Psoas muscle (tissue), 8 donors: ENCODE measurements around the gene ZNF48. TPM values are rescaled to one million over a fixed set of nuclear protein-coding genes. Genes with fewer than 3 reads are reported as not detected.
"Not testable (repeated sequence)": the region's sequence is repeated elsewhere in the genome, so short reads cannot be mapped to it uniquely, and the experiment has no call there.

Experiments used
- ATAC-seq, 4 donors: fragments of 200-7000 bp; cut with Tn5 transposase; one replicate each; pipeline ENCODE4 v1.9.1; 2020; ENCODE audit warnings: moderate library complexity in 3 of 4, mild to moderate bottlenecking in 2 of 4
- DNase-seq, 2 donors: peaks; one replicate each; pipeline ENCODE4 v3.0.0-alpha.2; 2020
- H3K27ac ChIP-seq: fragments of 200-600 bp; one replicate; pipeline ENCODE4 v1.8.0; 2022
- H3K27me3 ChIP-seq, 3 donors: fragments of 200-600 bp in 1 of 3; one replicate each; pipeline versions ENCODE4 v1.6.1 to v1.8.0; 2013 to 2022; ENCODE audit warnings: low read length in 2 of 3, mild to moderate bottlenecking in 2 of 3, moderate library complexity in 1 of 3; ENCODE audit not compliant: insufficient read depth in 3 of 3
- H3K36me3 ChIP-seq, 2 donors: fragments of 200-600 bp in 1 of 2; one replicate each; pipeline versions ENCODE4 v1.6.1 to v1.8.0; 2013 to 2022; ENCODE audit warnings: low read depth in 1 of 2, mild to moderate bottlenecking in 1 of 2, moderate library complexity in 1 of 2; ENCODE audit not compliant: insufficient read depth in 1 of 2
- H3K4me1 ChIP-seq: fragments of 200-600 bp; one replicate; pipeline ENCODE4 v1.8.0; 2022
- H3K4me3 ChIP-seq: fragments of 200-600 bp; one replicate; pipeline ENCODE4 v1.8.0; 2022; ENCODE audit warnings: mild to moderate bottlenecking
- H3K9me3 ChIP-seq: fragments of 200-600 bp; one replicate; pipeline ENCODE4 v1.8.0; 2022
- WGBS, 3 donors: extraction: QIAGEN DNeasy Blood & Tissue Kit; methylation state at CpG; one replicate each; pipeline versions ENCODE4 v1.1.6 to v1.1.7; 2013; 5-methylcytosine and 5-hydroxymethylcytosine counted together
- intact Hi-C, 2 donors: fragments of 100-400 bp; cut with DNase I; formaldehyde crosslinking; loops; one replicate each; pipeline versions ENCODE4 v1.11.0 to v1.14.2; 2022
- polyA plus RNA-seq, 3 donors: library from polyadenylated mRNA; stranded (reverse); fragments of 200-250 nt; gene quantifications; one replicate each; pipeline ENCODE4 v1.2.3, GENCODE V29; 2013
- total RNA-seq, 4 donors: library from RNA; stranded (reverse); fragmentation: NEBNext Ultra II Directional in 2 of 4; extraction: Animal tissue kit (Norgen Biotek cat#: 25700) in 2 of 4; gene quantifications; one replicate each; pipeline versions ENCODE4 v1.2.1 to v1.2.4, GENCODE V29; 2021 to 2023
- TF ChIP-seq, protein P1 (sequence below): fragments of 200-600 bp; IDR thresholded peaks from one replicate; pipeline ENCODE4 v1.8.0; 2022; ENCODE audit warnings: antibody characterized with exemption
- donor health status: healthy with polysubstance abuse.
- donor health status: DM: no; HTN: no; CAD: no; lungs with moderate emphysema.
- donor health status: Bipolar disorder and iron deficiency.
- donor health status: healthy.
- donor health status: DM: yes; HTN: yes; CAD: no.
- donor health status: DM: no; HTN: no; CAD: no.
- donor health status: DM: no; HTN: no; CAD: no.
- donor health status: DM: yes; HTN: yes; CAD: no.

ZNF48 gene
- total and polyA plus RNA-seq, 7 donors: 2.3 to 7.8 (median 5.2) TPM

DNA sequence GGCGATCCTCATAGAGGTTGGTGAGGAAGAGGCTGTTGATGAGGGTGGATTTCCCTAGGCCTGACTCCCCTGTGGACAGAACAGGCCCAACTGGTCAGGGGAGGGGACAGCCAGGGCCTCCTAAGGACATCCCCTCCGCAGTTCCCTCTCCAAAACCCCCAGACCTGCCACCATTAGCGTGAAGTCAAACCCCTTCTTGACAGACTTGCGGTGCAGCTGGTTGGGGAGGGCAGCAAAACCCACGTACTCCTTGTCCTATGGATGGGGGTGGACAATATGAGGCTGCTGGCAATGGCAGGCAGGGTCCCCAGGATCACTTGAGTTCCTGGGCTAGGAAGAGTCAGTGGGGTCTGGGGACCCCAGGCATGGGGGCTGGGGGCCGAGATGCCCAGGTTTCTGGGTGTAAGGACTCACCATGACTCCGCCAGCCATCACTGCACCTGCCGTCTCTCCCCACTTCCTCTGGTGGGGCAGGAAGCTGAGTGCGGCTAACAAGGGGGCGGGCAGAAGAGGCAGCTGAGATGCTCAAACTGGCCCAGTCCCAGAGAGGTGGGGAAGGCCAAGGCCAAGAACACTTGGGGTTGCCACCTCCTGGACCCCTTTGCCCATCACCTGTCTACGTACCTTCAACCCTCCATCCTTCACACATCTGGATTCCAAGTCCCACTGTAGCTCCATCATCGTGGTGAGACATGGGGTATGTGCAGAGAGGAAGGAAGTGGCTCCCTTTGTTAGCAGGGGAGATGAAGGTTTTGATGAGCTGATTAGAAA, 12.9 kb upstream of the ZNF48 start, which contains the start of gene SEPTIN1:
SEPTIN1 (minus strand) TSS at position 451 of the 771 bp plus-strand sequence; CDS start at position 432, 19 bp downstream.
- WGBS, 3 donors: 42 to 57% (median 45%) methylated on average over 12 of the region's 12 CpGs
- H3K27ac ChIP-seq: peak within 1 kb of the TSS; percentile 32
- H3K36me3 ChIP-seq: no peaks in the 10 kb centered on the region
- peaks cover 12% of the 10 kb centered on the region for H3K4me1 ChIP-seq
- H3K9me3 ChIP-seq: no peaks in the 10 kb centered on the region
- no peak within 1 kb of the TSS for H3K4me3 ChIP-seq
- intact Hi-C loops: no loop called here
- H3K27me3 ChIP-seq: no peaks in the 10 kb centered on the region
- TF ChIP-seq, protein P1, sequence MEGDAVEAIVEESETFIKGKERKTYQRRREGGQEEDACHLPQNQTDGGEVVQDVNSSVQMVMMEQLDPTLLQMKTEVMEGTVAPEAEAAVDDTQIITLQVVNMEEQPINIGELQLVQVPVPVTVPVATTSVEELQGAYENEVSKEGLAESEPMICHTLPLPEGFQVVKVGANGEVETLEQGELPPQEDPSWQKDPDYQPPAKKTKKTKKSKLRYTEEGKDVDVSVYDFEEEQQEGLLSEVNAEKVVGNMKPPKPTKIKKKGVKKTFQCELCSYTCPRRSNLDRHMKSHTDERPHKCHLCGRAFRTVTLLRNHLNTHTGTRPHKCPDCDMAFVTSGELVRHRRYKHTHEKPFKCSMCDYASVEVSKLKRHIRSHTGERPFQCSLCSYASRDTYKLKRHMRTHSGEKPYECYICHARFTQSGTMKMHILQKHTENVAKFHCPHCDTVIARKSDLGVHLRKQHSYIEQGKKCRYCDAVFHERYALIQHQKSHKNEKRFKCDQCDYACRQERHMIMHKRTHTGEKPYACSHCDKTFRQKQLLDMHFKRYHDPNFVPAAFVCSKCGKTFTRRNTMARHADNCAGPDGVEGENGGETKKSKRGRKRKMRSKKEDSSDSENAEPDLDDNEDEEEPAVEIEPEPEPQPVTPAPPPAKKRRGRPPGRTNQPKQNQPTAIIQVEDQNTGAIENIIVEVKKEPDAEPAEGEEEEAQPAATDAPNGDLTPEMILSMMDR: no peak
- DNase-seq (no peak), ATAC-seq (no peak)

- no peaks in the 10 kb centered on the region for H3K27me3 ChIP-seq
- H3K4me1 ChIP-seq: peaks cover 6% of the 10 kb centered on the region
- ATAC-seq: no peak
- H3K9me3 ChIP-seq: no peaks in the 10 kb centered on the region
- H3K4me3 ChIP-seq: no peak overlapping the region
- DNase-seq: no peak
- no peak overlapping the region for H3K27ac ChIP-seq
- no peaks in the 10 kb centered on the region for H3K36me3 ChIP-seq
- intact Hi-C loops: no loop called here
- 27 to 35% (median 33%) methylated on average over 2 of the region's 2 CpGs for WGBS, 3 donors
- TF ChIP-seq, protein P1: no peak
Measured at GRCh38 chr16:30383521-30383920, 11.7 kb upstream of the ZNF48 start.

GRCh38 chr16:30394592-30395154, 547 bp upstream of the ZNF48 start:
- H3K4me1 ChIP-seq: peaks cover 15% of the 10 kb centered on the region
- H3K9me3 ChIP-seq: no peaks in the 10 kb centered on the region
- DNase-seq: no peak
- peak overlapping the region; percentile 91 for H3K4me3 ChIP-seq
- peak overlapping the region; percentile 87 for H3K27ac ChIP-seq
- no peaks in the 10 kb centered on the region for H3K27me3 ChIP-seq
- TF ChIP-seq, protein P1: no peak
- peak; percentile 15 to 53 (median 21) for ATAC-seq
- WGBS, 3 donors: 4 to 8% (median 5%) methylated on average over 31 of the region's 31 CpGs
- intact Hi-C loops: loop anchor here in 1 of 2 donors (2.0 kb wide), 1 partner anchor 16 kb away; no protein-coding TSS in a partner anchor
- H3K36me3 ChIP-seq: peaks cover 0 to 13% of the 10 kb centered on the region in 2 donors

DNA sequence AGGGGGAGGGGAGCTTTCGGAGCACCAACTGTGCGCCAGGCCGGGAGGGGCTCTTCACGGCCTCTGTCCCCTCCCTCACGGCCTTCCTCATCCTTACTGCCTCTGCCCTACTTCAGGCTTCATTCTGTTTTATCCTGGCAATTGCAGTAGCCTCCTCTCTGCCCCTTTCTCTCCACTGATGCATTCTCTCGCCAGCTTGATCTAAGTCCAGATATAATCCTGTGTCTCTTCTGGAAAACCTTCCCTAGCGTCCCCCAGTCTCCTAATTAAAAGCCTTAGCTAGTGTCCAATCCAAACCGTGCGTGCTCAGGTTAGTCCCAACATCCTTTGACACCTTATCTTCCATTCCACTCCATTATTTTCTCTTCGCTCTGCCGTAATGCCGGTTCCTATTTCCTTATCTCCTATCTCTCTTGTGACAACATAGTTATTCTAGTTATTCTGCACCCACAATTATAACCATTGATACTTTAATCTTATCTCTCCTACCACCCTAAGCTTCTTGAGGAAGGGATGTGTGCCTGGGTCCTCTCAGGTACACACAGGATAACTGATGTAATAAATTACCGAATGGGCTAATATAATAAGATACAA, 869 bp downstream of the ZNF48 start:
- intact Hi-C loops: loop anchor here in 1 of 2 donors (2.0 kb wide), 1 partner anchor 17 kb away; no protein-coding TSS in a partner anchor
- H3K27ac ChIP-seq: peak overlapping the region; percentile 87

DNA sequence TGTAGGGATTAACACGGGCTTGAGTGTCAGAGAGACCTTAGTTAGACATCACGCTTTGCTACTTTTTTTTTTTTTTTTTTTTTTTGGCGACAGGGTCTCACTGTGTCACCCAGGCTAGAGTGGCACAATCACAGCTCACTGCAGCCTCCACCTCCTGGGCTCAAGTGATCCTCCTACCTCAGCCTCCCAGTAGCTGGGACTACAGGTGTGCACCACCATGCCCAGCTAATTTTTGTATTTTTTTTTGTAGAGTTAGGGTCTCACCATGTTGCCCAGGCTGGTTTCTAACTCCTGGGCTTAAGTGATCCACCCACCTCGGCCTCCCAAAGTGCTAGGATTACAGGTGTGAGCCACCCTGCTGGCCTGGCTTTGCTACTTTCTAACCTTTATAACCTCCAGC, 1.4 kb downstream of the ZNF48 start:
- H3K27ac ChIP-seq, H3K9me3 ChIP-seq, intact Hi-C loops, H3K27me3 ChIP-seq, ATAC-seq: not testable (repeated sequence)
- peaks cover 20% of the 10 kb centered on the region for H3K4me1 ChIP-seq
- peaks cover 0 to 13% of the 10 kb centered on the region in 2 donors for H3K36me3 ChIP-seq
- 72 to 89% (median 84%) methylated on average over 4 of the region's 4 CpGs for WGBS, 3 donors
- peak overlapping the region; percentile 91 for H3K4me3 ChIP-seq
- peak in 1 of 2 donors; percentile 28 for DNase-seq

More for the DNA sequence above, 869 bp downstream of the ZNF48 start:
- DNase-seq: no peak
- WGBS, 3 donors: 15 to 29% (median 16%) methylated on average over 10 to 13 of the region's 13 CpGs
- Histone ChIP-seq H3K36me3 (peaks cover 0 to 13% of the 10 kb centered on the region in 2 donors), H3K4me1 (peaks cover 20% of the 10 kb centered on the region), H3K9me3 (no peaks in the 10 kb centered on the region), H3K4me3 (peak overlapping the region; percentile 91), H3K27me3 (no peaks in the 10 kb centered on the region)
- TF ChIP-seq, protein P1: no peak
- no peak for ATAC-seq
